Lower leg skin (tissue), 4 donors: Measurements from ENCODE around the gene OSCP1. TPM values are rescaled to one million over a fixed set of nuclear protein-coding genes. Genes with fewer than 3 reads are reported as not detected.
A peak's percentile ranks its signal among the peaks of the same experiment; 100 is the strongest.

ENCODE experiments used
- DNase-seq, 2 donors: peaks; one replicate each; pipeline ENCODE4 v3.0.0-alpha.2; 2019; ENCODE audit warnings: low spot score in 2 of 2
- H3K4me3 ChIP-seq: fragments of 200-600 bp; sonication (generic); 2 replicates; pipeline ENCODE4 v1.5.1; 2017; ENCODE audit warnings: mild to moderate bottlenecking, low read depth; ENCODE audit not compliant: poor library complexity, severe bottlenecking
- CTCF ChIP-seq, 3 donors: fragments of 450-650 bp; IDR thresholded peaks; one replicate each; pipeline ENCODE4 v1.5.1; 2016; ENCODE audit warnings: antibody characterized with exemption in 3 of 3, mild to moderate bottlenecking in 3 of 3, moderate library complexity in 2 of 3
- POLR2A ChIP-seq, 2 donors: fragments of 450-650 bp; IDR thresholded peaks; one replicate each; pipeline ENCODE4 v1.6.1; 2016 to 2017; ENCODE audit warnings: antibody characterized with exemption in 2 of 2, mild to moderate bottlenecking in 1 of 2, moderate library complexity in 1 of 2
- WGBS, 2 donors: methylation state at CpG; one replicate each; pipeline ENCODE4 v1.1.5; 2018; 5-methylcytosine and 5-hydroxymethylcytosine counted together
- intact Hi-C: fragments of 100-400 bp; cut with DNase I; formaldehyde crosslinking; loops from one replicate; pipeline ENCODE4 v1.15.0; 2023; ENCODE audit warnings: low total_unique reads
- total RNA-seq, 4 donors: library from RNA; depleted of rRNA; stranded (reverse); fragments of >200 nt; gene quantifications; one replicate each; pipeline ENCODE4 v1.1.0, GENCODE V29; 2016

OSCP1 gene
- total RNA-seq, 4 donors from 2014 or later = 4.0 to 8.5 (median 4.8) TPM

GRCh38 chr1:36453600-36454388 lies 3.5 kb upstream of the OSCP1 start:
- intact Hi-C loops = no loop called here
- 90 to 95% methylated on average over 6 of the region's 6 CpGs for WGBS, 2 donors
- no peak for DNase-seq
- TF ChIP-seq POLR2A (IDR thresholded peaks at IDR 0.05) (no peak), CTCF (IDR thresholded peaks at IDR 0.05) (no peak)
- H3K4me3 ChIP-seq = no peak overlapping the region

- 84 to 88% methylated on average over 3 of the region's 3 CpGs for WGBS, 2 donors
- no peak overlapping the region for H3K4me3 ChIP-seq
- no peak for DNase-seq
- intact Hi-C loops = no loop called here
- TF ChIP-seq CTCF (IDR thresholded peaks at IDR 0.05) = no peak
- no peak for TF ChIP-seq POLR2A (IDR thresholded peaks at IDR 0.05)
Measured at GRCh38 chr1:36453051-36453450, 2.8 kb upstream of the OSCP1 start.

GRCh38 chr1:36450919-36451305 lies 661 bp upstream of the OSCP1 start:
- WGBS, 2 donors = 19% methylated on average over 18 of the region's 18 CpGs
- peak overlapping the region; percentile 49 for H3K4me3 ChIP-seq
- TF ChIP-seq CTCF (IDR thresholded peaks at IDR 0.05) (no peak), POLR2A (IDR thresholded peaks at IDR 0.05) (no peak)
- intact Hi-C loops = no loop called here
- no peak for DNase-seq

GRCh38 chr1:36448530-36449056 lies 1.7 kb downstream of the OSCP1 start:
- H3K4me3 ChIP-seq = no peak overlapping the region
- TF ChIP-seq POLR2A (IDR thresholded peaks at IDR 0.05) (no peak), CTCF (IDR thresholded peaks at IDR 0.05) (no peak)
- intact Hi-C loops = no loop called here
- 61 to 66% methylated on average over 4 of the region's 4 CpGs for WGBS, 2 donors
- DNase-seq = no peak

GRCh38 chr1:36447450-36447849 lies 2.8 kb downstream of the OSCP1 start:
- no peak overlapping the region for H3K4me3 ChIP-seq
- DNase-seq = no peak
- intact Hi-C loops = no loop called here
- no peak for TF ChIP-seq CTCF (IDR thresholded peaks at IDR 0.05)
- TF ChIP-seq POLR2A (IDR thresholded peaks at IDR 0.05) = no peak
